OCI-LY1 (cell line): ENCODE results near the gene KBTBD6.

Experiments used
- H2AFZ ChIP-seq: fragments of 200-600 bp; sonication (generic), shearing (Covaris generic); 2 replicates; pipeline ENCODE4 v1.6.0; 2014; ENCODE audit warnings: antibody characterized with exemption, mild to moderate bottlenecking, low read length
- H3F3A ChIP-seq: fragments of 200-600 bp; sonication (generic), shearing (Covaris generic); 2 replicates; pipeline ENCODE4 v1.6.0; 2014; ENCODE audit warnings: mild to moderate bottlenecking, antibody characterized with exemption, low read length, moderate library complexity; ENCODE audit not compliant: insufficient read depth
- H3K27ac ChIP-seq: fragments of 200-600 bp; sonication (generic); 2 replicates; pipeline ENCODE4 v1.5.1; 2014; ENCODE audit warnings: low read length, mixed run types, mild to moderate bottlenecking, low read depth; ENCODE audit not compliant: poor library complexity, severe bottlenecking
- H3K27me3 ChIP-seq: fragments of 200-600 bp; sonication (generic); 2 replicates; pipeline ENCODE4 v1.6.0; 2014; ENCODE audit warnings: antibody characterized with exemption, mild to moderate bottlenecking, low read length, moderate library complexity; ENCODE audit not compliant: insufficient read depth
- H3K36me3 ChIP-seq: fragments of 200-600 bp; sonication (generic); 2 replicates; pipeline ENCODE4 v1.6.1; 2014; ENCODE audit warnings: mild to moderate bottlenecking, antibody characterized with exemption, low read length, moderate library complexity, mixed read lengths; ENCODE audit not compliant: insufficient read depth
- H3K4me1 ChIP-seq: fragments of 200-600 bp; sonication (generic); 2 replicates; pipeline ENCODE4 v1.5.1; 2014; ENCODE audit warnings: mild to moderate bottlenecking, low read length, moderate library complexity; ENCODE audit not compliant: insufficient read depth, severe bottlenecking
- H3K4me2 ChIP-seq: fragments of 200-600 bp; sonication (generic), shearing (Covaris generic); 2 replicates; pipeline ENCODE4 v1.6.1; 2014; ENCODE audit warnings: low read length
- H3K4me3 ChIP-seq: fragments of 200-600 bp; sonication (generic); 2 replicates; pipeline ENCODE4 v1.5.1; 2014; ENCODE audit warnings: low read length, low read depth, mild to moderate bottlenecking, mixed read lengths; ENCODE audit not compliant: poor library complexity, severe bottlenecking
- H3K79me2 ChIP-seq: fragments of 200-600 bp; shearing (Covaris generic); 2 replicates; pipeline ENCODE4 v1.6.1; 2016; ENCODE audit warnings: mixed run types, low read length, mixed read lengths; ENCODE audit not compliant: insufficient read depth
- H3K9ac ChIP-seq: fragments of 200-600 bp; sonication (generic), shearing (Covaris generic); 2 replicates; pipeline ENCODE4 v1.6.1; 2014; ENCODE audit warnings: mild to moderate bottlenecking, low read length, mixed read lengths
- H3K9me2 ChIP-seq: fragments of 200-600 bp; sonication (generic), shearing (Covaris generic); 2 replicates; pipeline ENCODE4 v1.6.1; 2014; ENCODE audit warnings: low read depth, mild to moderate bottlenecking, low read length, mixed read lengths
- H3K9me3 ChIP-seq: fragments of 200-600 bp; shearing (Covaris generic); 2 replicates; pipeline ENCODE4 v1.6.1; 2014; ENCODE audit warnings: low read length, mixed read lengths
- H4K20me1 ChIP-seq: fragments of 200-600 bp; sonication (generic), shearing (Covaris generic); 2 replicates; pipeline ENCODE4 v1.6.0; 2016; ENCODE audit warnings: mild to moderate bottlenecking, low read length; ENCODE audit not compliant: insufficient read depth
- EZH2 ChIP-seq: fragments of 200-600 bp; sonication (generic), shearing (Covaris generic); IDR thresholded peaks from 2 replicates; pipeline ENCODE4 v1.8.0; 2017; ENCODE audit warnings: borderline replicate concordance, mixed run types, mild to moderate bottlenecking, antibody characterized with exemption, low read length, moderate library complexity, mixed read lengths
- TF ChIP-seq, protein P1 (sequence below): fragments of 200-600 bp; sonication (generic), shearing (Covaris generic); IDR thresholded peaks from 2 replicates; pipeline ENCODE4 v1.5.1; 2017; ENCODE audit warnings: mild to moderate bottlenecking, antibody characterized with exemption, low read length, moderate library complexity, mixed read lengths

Gene KBTBD6

GRCh38 chr13:41085961-41086585 is 46.5 kb downstream of the KBTBD6 start:
- no peaks in the 10 kb centered on the region for H3K79me2 ChIP-seq
- H4K20me1 ChIP-seq = no peaks in the 10 kb centered on the region
- H3K9me3 ChIP-seq = no peaks in the 10 kb centered on the region
- H3K4me1 ChIP-seq = no peaks in the 10 kb centered on the region
- no peaks in the 10 kb centered on the region for H3F3A ChIP-seq
- no peak overlapping the region for H3K4me2 ChIP-seq
- no peak overlapping the region for H3K9ac ChIP-seq
- TF ChIP-seq, protein P1, sequence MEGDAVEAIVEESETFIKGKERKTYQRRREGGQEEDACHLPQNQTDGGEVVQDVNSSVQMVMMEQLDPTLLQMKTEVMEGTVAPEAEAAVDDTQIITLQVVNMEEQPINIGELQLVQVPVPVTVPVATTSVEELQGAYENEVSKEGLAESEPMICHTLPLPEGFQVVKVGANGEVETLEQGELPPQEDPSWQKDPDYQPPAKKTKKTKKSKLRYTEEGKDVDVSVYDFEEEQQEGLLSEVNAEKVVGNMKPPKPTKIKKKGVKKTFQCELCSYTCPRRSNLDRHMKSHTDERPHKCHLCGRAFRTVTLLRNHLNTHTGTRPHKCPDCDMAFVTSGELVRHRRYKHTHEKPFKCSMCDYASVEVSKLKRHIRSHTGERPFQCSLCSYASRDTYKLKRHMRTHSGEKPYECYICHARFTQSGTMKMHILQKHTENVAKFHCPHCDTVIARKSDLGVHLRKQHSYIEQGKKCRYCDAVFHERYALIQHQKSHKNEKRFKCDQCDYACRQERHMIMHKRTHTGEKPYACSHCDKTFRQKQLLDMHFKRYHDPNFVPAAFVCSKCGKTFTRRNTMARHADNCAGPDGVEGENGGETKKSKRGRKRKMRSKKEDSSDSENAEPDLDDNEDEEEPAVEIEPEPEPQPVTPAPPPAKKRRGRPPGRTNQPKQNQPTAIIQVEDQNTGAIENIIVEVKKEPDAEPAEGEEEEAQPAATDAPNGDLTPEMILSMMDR = no peak
- TF ChIP-seq EZH2 = no peak
- no peaks in the 10 kb centered on the region for H3K9me2 ChIP-seq
- H3K27ac ChIP-seq = no peak overlapping the region
- no peak overlapping the region for H2AFZ ChIP-seq
- H3K36me3 ChIP-seq = peaks cover 15% of the 10 kb centered on the region
- H3K27me3 ChIP-seq = no peaks in the 10 kb centered on the region
- H3K4me3 ChIP-seq = no peak overlapping the region

GRCh38 chr13:41079725-41080124 is 52.9 kb downstream of the KBTBD6 start:
- TF ChIP-seq, protein P1 = no peak
- TF ChIP-seq EZH2 = no peak
- no peak overlapping the region for H2AFZ ChIP-seq
- no peaks in the 10 kb centered on the region for H3K79me2 ChIP-seq
- no peaks in the 10 kb centered on the region for H3K9me3 ChIP-seq
- H3K4me2 ChIP-seq = no peak overlapping the region
- H3K4me1 ChIP-seq = no peaks in the 10 kb centered on the region
- no peaks in the 10 kb centered on the region for H3F3A ChIP-seq
- peaks cover 45% of the 10 kb centered on the region for H3K36me3 ChIP-seq
- no peaks in the 10 kb centered on the region for H4K20me1 ChIP-seq
- no peaks in the 10 kb centered on the region for H3K27me3 ChIP-seq
- H3K4me3 ChIP-seq = no peak overlapping the region
- no peaks in the 10 kb centered on the region for H3K9me2 ChIP-seq
- H3K9ac ChIP-seq = no peak overlapping the region
- no peak overlapping the region for H3K27ac ChIP-seq
